ENCODE measurements around the gene HOXD12.

The HOXD12 gene

GRCh38 chr2:176091329-176092258, 8.0 kb upstream of the HOXD12 start:
- TF ChIP-seq POLR2A (IDR thresholded peaks at IDR 0.05; ENCODE audit: extremely low read depth, insufficient read length) (no peak), MAX (IDR thresholded peaks at IDR 0.05; ENCODE audit: low read depth, low read length) (no peak), MYC (IDR thresholded peaks at IDR 0.05; ENCODE audit: low read depth, low read length) (no peak)
- TF ChIP-seq, protein P1, sequence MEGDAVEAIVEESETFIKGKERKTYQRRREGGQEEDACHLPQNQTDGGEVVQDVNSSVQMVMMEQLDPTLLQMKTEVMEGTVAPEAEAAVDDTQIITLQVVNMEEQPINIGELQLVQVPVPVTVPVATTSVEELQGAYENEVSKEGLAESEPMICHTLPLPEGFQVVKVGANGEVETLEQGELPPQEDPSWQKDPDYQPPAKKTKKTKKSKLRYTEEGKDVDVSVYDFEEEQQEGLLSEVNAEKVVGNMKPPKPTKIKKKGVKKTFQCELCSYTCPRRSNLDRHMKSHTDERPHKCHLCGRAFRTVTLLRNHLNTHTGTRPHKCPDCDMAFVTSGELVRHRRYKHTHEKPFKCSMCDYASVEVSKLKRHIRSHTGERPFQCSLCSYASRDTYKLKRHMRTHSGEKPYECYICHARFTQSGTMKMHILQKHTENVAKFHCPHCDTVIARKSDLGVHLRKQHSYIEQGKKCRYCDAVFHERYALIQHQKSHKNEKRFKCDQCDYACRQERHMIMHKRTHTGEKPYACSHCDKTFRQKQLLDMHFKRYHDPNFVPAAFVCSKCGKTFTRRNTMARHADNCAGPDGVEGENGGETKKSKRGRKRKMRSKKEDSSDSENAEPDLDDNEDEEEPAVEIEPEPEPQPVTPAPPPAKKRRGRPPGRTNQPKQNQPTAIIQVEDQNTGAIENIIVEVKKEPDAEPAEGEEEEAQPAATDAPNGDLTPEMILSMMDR (IDR thresholded peaks at IDR 0.05; ENCODE audit: low read depth, low read length), result no peak
- DNase-seq (ENCODE audit: low read depth), result no peak
- H3K4me3 ChIP-seq (ENCODE audit: low read depth, low read length), result no peak overlapping the region

DNA sequence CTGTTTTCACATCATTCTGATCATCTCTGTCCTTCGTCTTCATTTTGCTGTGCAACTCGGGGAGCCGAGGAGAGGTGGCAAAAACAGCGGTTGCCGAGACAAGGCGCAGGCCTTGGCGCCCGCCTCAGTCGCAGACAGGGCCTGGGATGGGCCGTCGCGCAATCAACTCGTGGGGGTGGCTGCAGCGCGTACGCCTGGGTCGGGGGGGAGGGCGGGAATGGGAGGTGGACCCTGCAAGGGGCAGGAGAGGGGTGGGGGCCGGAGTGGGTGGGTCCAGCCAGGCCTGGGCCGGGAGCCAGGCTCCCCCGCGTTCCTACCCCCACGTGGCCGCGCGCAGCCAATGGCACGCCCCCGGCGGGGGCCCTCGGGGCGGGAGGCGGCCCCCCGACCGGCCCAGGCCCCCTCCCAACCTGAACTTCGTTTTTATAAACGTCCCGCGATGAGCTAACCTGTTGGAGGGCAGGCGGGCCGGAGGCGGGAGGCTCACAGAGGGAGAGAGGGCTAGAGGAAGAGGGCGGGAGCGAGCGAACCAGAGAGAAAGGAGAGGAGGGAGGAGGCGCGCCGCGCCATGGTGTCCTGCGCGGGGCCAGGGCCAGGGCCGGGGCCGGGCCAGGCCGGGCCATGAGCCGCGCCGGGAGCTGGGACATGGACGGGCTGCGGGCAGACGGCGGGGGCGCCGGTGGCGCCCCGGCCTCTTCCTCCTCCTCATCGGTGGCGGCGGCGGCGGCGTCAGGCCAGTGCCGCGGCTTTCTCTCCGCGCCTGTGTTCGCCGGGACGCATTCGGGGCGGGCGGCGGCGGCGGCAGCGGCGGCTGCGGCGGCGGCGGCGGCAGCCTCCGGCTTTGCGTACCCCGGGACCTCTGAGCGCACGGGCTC, 7.1 kb upstream of the HOXD12 start, which contains the start of gene HOXD13:
HOXD13 (plus strand) TSS at position 452 of the 875 bp plus-strand sequence; CDS start at position 622, 170 bp downstream.
- DNase-seq (ENCODE audit: low read depth), result peak; percentile 82
- peak within 1 kb of the TSS; percentile 86 for H3K4me3 ChIP-seq (ENCODE audit: low read depth, low read length)
- TF ChIP-seq POLR2A (IDR thresholded peaks at IDR 0.05; ENCODE audit: extremely low read depth, insufficient read length), result peak; percentile 85
- TF ChIP-seq MYC (IDR thresholded peaks at IDR 0.05; ENCODE audit: low read depth, low read length), result peak; percentile 48; the same call in 1 of the 2 replicates
- TF ChIP-seq MAX (IDR thresholded peaks at IDR 0.05; ENCODE audit: low read depth, low read length), result peak; percentile 59
- TF ChIP-seq, protein P1 (IDR thresholded peaks at IDR 0.05; ENCODE audit: low read depth, low read length), result no peak

DNA sequence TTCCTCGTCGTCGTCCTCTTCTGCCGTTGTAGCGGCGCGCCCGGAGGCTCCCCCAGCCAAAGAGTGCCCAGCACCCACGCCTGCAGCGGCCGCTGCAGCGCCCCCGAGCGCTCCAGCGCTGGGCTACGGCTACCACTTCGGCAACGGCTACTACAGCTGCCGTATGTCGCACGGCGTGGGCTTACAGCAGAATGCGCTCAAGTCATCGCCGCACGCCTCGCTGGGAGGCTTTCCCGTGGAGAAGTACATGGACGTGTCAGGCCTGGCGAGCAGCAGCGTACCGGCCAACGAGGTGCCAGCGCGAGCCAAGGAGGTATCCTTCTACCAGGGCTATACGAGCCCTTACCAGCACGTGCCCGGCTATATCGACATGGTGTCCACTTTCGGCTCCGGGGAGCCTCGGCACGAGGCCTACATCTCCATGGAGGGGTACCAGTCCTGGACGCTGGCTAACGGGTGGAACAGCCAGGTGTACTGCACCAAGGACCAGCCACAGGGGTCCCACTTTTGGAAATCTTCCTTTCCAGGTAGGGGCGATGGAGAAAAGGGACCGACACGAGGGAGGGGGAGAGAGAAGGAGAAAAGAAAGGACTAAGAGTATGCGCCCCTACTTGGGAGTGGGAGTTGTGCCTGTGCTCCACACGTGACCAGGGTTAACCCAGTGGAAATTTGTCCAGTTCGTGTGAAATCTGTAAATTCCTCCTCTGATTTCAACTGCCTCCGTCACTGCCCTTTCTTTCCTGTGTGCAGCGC, 6.3 kb upstream of the HOXD12 start:
- TF ChIP-seq POLR2A (IDR thresholded peaks at IDR 0.05; ENCODE audit: extremely low read depth, insufficient read length) (no peak), MYC (IDR thresholded peaks at IDR 0.05; ENCODE audit: low read depth, low read length) (peak; percentile 67), MAX (IDR thresholded peaks at IDR 0.05; ENCODE audit: low read depth, low read length) (peak; percentile 65)
- TF ChIP-seq, protein P1 (IDR thresholded peaks at IDR 0.05; ENCODE audit: low read depth, low read length), result peak; percentile 42
- DNase-seq (ENCODE audit: low read depth), result peak; percentile 87
- peak overlapping the region; percentile 86 for H3K4me3 ChIP-seq (ENCODE audit: low read depth, low read length)

GRCh38 chr2:176093898-176094249, 5.7 kb upstream of the HOXD12 start:
- H3K4me3 ChIP-seq (ENCODE audit: low read depth, low read length), result peak overlapping the region; percentile 86
- no peak for DNase-seq (ENCODE audit: low read depth)
- TF ChIP-seq MAX (IDR thresholded peaks at IDR 0.05; ENCODE audit: low read depth, low read length), result no peak; the same call in 1 of the 2 replicates
- TF ChIP-seq, protein P1 (IDR thresholded peaks at IDR 0.05; ENCODE audit: low read depth, low read length), result no peak
- no peak for TF ChIP-seq POLR2A (IDR thresholded peaks at IDR 0.05; ENCODE audit: extremely low read depth, insufficient read length)
- TF ChIP-seq MYC (IDR thresholded peaks at IDR 0.05; ENCODE audit: low read depth, low read length), result no peak; the same call in 1 of the 2 replicates

DNA sequence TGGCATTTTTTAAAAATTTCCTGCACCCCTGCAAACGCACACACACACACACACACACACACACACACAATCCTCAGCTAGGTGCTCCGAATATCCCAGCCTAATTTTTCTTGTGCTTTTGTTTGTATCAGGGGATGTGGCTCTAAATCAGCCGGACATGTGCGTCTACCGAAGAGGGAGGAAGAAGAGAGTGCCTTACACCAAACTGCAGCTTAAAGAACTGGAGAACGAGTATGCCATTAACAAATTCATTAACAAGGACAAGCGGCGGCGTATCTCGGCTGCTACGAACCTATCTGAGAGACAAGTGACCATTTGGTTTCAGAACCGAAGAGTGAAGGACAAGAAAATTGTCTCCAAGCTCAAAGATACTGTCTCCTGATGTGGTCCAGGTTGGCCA, 5.2 kb upstream of the HOXD12 start:
- DNase-seq (ENCODE audit: low read depth), result peak; percentile 52
- TF ChIP-seq MAX (IDR thresholded peaks at IDR 0.05; ENCODE audit: low read depth, low read length), result no peak; the same call in 1 of the 2 replicates
- TF ChIP-seq MYC (IDR thresholded peaks at IDR 0.05; ENCODE audit: low read depth, low read length), result no peak
- TF ChIP-seq POLR2A (IDR thresholded peaks at IDR 0.05; ENCODE audit: extremely low read depth, insufficient read length), result no peak
- TF ChIP-seq, protein P1 (IDR thresholded peaks at IDR 0.05; ENCODE audit: low read depth, low read length), result no peak
- H3K4me3 ChIP-seq (ENCODE audit: low read depth, low read length), result peak overlapping the region; percentile 86
